DLD1 (cell line): ENCODE results near the gene EML5.

Experiments
- in situ Hi-C: cut with HindIII; loops from 2 replicates; pipeline ENCODE4 v1.10.0; 2017; ENCODE audit warnings: low sequenced_read_pairs

EML5 gene

DNA sequence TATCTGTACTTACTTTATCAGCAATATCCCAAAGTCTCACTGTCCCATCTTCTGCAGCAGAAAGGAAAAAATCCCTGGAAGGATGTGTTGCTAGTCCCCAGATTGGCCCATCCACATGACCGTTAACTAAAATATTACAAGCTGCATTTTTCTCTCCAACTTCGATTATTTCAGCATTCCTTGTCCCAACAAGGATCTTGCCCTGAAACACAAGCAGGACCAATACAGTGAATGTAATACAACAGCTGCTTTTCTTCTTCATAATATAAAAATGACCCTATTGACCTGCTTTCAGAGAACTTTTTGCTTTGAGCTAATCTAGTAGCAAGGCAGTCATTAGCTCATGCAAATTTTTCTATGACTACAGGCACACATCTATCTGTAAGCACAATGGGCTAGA lies 171.7 kb downstream of the EML5 start:
- in situ Hi-C loops: no loop called here

DNA sequence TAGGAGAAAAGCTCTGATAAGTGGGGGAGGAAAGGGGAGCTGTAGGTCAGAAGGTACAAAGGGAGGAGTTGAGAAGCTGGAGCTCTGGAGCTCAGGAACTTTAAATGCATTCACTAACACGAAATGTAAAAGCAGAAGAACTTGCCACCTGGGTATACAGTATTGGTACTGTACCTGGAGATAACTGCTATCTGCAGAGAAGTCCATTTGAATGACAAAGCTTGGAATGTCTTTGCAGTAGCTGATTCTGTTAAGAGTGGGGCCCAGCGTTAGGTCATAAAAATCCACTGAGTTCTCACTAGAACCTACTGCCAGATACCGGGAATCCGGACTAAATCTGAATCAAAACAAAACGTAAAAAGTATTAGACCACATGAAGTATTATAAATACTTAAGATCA lies 174.3 kb downstream of the EML5 start:
- in situ Hi-C loops: no loop called here

DNA sequence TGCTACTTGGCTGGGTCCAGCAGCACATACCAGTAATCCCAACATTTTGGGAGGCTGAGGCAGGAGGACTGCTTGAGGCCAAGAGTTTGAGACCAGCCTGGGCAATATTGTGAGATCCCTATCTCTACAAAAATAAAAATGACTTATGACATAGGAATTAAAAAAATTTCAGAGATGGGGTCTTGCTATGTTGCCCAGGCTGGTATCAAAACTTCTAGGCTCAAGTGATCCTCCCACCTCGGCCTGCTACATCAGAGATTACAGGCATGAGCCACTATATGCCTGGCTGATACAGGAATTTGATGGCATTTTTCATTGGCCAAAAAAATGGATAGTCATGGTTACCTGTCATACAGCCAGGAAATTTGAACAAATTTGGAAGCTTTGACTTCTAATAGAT lies 175.3 kb downstream of the EML5 start:
- in situ Hi-C loops: no loop called here

DNA sequence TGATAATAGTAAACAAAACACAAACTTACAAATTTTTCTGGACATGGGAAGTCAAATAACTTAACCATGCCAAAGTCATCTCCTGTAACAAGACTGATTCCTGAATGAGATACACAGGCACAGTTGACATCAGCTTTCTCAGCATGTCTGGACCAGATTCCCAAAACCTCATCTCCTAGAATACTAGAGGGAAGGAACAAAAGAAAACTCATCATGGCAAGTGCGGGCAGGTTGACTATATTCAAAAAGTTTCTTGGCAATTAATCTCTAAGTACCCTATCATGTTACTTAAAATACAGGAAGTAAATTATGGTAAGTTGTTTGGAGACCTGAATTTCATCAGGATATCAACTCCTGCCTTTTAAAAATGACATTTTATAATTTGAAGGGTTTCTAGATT lies 176.1 kb downstream of the EML5 start:
- in situ Hi-C loops: no loop called here

DNA sequence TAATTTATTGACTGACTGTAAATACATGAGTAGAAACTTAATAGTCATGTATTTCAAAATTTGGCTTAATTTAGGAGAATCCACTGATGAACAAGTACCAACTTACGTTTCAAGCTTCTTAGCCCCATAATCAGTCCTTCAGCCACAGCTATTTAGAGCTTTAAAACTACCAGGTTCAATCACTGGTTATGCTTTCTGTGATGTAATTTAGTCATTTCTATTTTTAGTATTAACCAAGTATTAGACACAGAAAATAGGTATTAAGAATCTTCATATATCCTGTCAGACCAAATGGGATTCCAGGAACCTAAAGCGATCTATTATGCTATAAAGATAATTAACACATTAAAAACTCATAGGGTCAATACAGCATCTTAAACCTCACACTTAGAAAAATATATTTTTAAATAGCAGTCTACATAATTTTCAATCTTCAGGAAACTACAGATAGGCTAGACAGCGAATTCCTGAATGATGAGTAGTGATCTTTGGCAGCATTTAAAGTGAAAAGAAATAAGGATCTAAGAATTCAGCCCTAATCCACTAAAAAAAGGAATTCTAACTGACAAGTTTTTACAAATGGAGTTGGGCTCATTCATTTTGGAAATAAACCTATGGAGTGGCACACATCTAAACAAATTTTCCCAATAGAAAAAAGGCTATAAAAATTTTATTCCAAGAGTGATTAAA lies 178.4 kb downstream of the EML5 start:
- in situ Hi-C loops: no loop called here

DNA sequence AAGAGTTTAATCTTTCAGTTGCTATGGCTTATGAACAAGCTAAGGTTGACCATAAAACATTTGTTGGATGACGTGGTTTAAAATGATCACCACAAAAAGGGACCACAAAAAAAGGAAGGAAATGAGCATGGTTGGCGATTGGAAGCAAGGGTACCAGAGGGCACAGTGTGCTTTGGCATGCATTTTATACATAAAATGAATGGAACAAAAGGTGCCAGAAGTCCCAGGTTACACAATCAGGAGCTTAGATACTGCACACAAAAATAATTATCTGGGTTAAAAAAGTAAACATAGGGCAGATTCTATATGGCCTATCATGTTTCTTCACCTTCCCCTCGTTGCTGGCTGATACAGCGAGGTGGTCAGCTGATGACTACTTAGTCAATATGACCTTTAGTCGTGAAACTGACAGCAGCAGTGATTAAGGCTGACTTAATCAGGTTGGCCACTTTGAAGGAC lies 179.2 kb downstream of the EML5 start:
- in situ Hi-C loops: no loop called here

DNA sequence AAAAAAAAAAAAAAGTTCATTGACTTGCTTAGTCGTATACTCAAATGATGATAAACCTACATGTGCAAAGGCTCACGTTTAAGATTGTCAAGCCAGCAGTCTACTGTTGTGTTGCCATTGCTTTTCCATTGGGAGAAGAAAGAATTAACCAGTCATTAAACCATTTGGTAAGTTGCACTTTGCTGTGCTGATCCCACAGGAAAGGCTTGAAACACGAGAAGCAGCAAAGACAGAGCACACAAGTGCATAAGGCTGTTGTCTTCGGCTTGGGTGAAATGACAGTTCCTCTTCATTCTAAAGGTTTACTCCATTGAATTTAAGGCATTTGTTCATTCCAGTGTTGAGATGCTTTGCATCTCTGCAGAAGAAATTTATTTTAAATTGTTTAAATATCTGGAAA lies 179.8 kb downstream of the EML5 start:
- in situ Hi-C loops: no loop called here

DNA sequence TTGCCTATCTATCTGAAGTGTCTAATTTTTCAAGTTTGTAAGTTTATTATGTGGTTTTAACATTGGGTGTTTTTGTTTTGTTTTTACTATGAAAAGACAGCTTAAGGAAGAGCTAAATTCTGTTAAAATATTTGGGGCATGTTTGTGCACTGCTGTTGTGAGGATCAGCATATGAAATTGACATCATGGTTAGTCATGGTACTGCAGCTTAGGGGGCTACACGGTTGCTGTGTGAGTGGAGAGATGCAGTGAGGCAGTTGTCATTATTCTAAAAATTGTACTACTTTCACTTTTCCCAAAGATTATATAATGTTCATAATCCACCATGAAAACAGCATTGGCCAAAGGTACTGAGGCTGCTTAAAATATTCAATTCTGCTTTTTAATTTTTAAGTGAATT lies 180.9 kb downstream of the EML5 start:
- in situ Hi-C loops: no loop called here

DNA sequence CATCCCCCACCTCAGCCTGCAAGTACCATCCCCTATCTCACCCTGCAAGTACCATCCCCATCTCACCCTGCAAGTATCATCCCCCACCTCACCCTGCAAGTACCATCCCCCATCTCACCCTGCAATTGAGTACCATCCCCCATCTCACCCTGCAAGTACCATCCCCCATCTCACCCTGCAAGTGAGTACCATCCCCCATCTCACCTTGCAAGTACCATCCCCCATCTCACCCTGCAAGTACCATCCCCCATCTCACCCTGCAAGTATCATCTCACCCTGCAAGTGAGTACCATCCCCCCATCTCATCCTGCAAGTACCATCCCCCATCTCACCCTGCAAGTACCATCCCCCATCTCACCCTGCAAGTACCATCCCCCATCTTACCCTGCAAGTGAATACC lies 184.9 kb downstream of the EML5 start:
- in situ Hi-C loops: no loop called here

DNA sequence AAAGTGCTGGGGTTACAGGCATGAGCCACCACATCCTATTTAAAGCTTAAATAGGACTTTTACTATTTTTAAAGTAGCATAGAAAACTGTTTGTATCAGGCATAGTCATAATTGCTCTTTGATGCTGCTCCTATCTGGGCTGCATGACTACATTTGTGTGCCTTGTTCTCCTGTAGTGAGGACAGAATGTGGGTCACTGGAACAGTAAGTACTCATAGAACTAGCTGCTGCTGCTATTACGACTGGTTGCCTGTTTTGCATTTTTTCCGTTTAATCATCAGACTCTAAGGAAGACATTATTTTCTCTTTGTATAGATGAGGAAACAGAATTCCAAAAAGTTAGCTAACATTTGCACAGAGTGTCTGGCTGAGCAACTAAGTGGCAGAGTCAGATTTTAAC lies 187.2 kb downstream of the EML5 start:
- in situ Hi-C loops: no loop called here

DNA sequence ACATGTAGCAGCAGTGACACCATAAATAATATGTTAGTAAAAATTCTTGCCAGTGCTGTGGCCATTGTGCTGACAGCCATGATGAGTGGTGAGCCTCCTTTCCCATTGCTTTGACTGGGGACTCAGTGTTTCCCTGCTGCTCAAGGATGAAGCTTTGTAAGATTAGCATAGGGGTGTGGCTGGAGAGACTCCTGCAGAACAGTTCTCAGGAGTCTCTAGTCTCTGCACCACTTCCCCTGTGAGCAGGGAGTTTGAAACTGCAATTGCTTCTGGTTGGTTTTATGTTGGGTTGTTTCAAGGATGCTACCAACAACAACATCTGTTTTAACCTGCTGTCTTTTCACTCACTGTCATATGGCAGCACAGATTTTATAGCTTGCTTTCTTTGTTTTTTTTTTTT lies 188.5 kb downstream of the EML5 start:
- in situ Hi-C loops: no loop called here

DNA sequence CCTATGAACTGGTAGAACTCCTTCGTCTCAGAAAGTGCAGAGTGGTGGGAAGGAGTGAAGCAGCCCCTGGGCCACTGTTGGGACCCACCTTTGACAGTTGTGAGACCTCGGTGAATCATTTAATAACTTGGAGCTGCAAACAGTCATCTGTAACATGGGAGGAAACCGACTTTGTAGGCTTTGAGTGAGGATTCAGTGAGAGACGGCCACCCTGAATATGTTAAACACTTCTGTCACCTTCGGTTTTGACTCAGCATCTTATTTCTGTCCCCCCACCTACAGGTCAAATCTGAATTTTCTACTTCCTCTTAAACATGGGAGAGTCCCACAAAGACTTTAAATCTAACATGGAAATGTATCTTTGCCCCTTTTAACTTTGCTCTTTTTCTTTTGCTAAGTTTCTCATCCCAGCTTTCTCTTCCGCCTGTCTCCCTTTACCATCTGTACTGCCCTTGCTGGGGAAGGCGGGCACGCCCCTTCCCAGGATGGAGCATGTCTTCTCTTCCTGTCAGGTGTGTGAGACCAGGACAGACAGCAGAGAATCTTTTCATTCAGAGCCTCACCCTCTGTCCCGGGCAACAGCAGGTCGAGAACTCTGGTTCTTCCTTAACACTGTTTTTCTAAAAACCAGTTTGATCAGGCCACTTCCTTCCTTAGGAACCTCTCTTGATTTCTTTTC lies 192.9 kb downstream of the EML5 start:
- in situ Hi-C loops: no loop called here

DNA sequence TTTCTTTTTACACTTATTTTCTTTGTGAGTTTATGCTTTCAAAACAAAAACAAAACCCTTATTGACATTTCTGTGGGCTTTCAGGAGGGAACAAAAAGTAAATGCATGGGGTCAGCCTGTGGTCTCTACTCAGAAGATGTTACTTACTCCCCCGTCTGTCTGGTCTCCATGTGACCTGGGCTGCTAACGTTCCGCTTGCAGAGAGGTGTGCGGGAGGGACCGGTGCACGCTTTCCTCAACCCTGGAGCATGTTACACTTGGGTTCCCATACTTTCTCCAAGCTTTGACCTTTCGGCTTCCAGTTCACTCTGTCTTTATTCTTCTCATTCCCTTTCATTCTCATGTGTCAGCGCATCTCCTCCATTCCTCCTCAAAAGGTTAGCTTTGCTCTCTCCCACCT lies 193.4 kb downstream of the EML5 start:
- in situ Hi-C loops: no loop called here

DNA sequence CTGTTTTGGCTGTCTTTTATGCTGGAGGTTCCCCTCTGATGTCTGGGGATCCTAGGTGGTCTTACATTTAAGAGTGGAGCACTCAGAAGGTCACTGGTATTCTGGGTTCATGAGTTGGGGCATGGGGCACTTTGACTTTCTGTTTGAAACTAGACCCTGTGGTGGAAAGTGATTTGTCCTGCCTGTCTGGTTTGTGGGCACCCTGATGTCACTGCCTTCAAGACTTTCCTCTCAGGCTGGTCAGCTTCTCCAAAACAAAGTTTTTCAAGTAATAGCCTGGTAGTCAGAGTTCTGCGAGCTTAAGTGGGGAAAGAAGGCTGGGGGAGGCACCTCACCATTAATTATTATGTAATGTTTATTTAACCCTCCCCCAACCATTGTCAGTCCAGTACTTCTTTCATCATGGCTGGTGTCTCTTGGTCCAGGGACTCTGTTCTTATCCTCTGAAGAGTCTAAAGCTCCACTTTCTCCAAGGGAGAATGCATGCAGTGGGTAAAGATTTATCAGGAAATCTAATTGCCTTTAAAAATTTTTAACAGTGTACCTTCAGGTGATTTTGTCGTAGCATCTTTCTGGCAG lies 194.6 kb downstream of the EML5 start:
- in situ Hi-C loops: no loop called here

DNA sequence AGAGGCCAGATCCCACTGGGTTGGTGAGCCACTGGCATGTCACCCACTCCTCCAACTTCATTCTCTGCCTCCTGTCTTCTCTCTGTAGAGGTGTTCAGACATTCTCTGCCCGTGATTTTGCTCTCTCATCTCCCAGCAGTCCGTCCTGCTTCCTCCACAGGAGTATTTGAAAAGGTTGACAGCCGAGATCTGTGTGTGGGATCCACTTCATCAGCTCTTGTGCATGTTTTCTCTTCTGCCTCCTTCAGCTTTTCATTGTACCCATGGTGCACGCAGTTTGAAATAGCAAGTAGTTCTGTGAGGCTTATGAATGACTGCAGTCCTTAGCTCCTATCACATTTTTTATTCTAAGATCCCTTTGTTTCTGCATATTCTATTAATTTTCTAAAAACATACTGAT lies 195.2 kb downstream of the EML5 start:
- in situ Hi-C loops: no loop called here

DNA sequence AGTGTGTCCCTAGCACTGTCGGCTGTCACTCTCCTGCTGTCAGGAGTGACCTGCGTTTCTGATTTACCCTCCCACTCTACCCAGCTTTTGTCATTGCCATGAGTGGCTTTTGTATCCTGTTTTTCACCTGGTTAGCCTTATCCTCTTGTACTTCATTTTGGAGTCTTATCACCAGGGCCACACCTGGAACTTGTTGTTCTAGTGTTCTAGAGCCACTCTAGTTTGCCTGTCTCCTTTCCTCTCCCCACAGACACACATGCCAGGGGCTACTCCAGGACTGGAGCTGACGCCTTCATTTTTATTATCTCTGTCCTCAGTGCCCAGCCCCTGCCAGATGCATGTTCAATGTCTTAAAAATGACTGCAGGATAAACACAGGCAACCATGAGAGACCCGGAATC lies 195.7 kb downstream of the EML5 start:
- in situ Hi-C loops: no loop called here

DNA sequence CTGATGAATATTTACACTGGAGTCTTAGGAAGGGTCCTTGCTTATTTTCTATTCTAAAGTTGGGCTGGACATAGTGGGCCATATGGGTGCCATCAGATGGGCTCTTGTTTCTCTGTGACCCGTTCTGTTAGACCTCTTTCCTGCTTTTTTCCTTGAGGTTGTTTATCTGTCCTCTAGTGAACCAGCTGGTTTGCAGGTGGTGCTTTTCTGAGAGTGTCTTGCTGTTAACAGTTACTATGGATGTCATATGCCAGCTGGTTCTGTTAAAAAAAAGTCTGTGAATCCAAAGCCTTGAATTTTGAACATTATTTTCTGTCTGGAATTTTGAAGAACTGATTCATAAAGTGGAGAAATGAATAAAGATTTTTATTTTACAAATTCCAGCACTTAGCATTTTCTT lies 200.7 kb downstream of the EML5 start:
- in situ Hi-C loops: no loop called here

DNA sequence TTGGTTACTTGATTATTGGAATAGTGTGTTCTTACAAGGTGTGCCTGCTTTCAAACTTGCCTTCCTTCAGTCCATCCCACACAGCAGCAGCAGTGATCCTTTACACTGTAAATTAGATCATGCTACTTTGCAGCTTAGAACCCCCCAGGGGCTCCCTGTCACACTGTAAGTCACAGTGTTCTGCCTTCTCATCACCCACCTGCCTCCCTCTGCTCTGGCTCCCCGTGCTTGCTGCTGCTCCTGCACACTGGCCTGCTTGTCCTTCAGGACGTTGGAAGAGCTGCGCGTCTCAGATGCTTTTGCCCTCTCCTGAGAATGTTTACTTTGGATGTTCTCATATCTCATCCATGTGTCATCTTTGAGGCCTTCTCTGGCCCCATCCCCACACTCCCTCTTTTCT lies 202.6 kb downstream of the EML5 start:
- in situ Hi-C loops: no loop called here

DNA sequence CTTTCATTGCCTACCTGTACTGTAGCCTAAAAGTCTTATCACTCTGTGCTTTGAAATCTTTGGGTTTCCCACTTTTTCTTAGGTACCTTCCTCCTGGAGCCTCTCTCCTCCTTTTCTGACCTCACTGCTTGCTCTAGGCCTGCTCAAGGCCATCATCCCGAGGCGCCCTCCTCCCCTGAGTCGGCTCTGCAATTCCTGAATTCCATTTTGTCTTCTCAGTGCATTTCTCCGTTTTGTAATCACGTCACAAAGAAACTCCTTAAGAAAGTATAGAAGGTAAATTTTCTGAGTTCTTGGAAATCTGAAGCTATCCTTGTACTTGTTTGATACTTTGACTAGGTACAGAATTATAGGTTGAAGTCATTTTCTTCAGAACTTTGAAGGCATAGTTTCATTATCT lies 204.7 kb downstream of the EML5 start:
- in situ Hi-C loops: no loop called here

DNA sequence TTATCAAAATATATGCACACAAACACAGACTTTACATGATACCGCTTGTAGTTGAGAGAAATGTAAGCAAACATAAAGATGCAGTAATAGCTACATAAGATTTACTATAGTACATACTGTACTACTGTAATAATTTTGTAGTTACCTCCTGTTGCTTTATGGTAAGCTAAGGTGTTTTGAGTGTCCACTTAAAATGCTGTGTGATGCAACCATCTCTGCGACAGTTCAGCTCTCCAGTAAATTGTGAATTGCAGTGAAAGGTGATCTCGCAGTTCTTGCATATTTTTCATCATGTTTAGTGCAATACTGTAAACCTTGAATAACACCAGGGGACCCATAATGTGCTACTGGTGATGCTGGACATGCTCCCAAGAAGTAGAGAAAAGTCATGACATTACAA lies 208.3 kb downstream of the EML5 start:
- in situ Hi-C loops: no loop called here

DNA sequence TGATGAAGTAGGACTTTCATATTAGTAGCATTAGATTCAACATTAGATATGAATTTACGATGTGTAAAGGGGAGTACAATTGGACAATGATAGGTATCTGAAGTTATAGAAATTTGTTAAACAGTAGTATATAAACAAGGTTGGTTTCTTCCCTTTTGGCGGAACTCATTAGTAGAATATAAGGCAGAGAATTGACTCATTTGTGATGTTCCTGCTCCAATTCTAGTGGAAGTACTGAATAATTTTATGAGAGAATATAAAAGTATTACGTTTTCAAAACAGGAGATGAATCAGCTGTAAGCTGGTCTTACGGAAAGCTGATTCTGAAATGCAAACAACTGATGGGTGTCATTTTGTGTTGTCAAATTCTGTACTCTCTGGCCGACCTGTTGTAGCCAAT lies 216.5 kb downstream of the EML5 start:
- in situ Hi-C loops: no loop called here

DNA sequence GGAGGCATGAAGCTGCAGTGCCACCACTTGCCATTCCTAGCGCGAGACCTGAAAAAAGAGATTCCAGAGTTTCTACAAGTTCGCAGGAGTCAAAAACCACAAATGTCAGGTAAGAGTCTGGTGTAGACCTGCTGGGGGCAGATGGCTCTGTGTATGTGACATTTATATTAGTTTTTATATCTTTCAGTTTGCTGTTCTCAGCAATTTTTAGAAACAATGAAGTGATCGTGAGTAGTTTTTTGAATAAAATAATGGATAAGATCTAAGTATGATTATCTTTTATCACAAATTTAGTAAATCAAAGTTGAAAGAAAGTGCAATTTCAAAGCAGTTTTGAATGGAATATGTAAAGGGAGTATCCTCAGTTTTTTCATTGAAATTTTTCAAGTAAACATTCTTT lies 220.6 kb downstream of the EML5 start:
- in situ Hi-C loops: no loop called here

DNA sequence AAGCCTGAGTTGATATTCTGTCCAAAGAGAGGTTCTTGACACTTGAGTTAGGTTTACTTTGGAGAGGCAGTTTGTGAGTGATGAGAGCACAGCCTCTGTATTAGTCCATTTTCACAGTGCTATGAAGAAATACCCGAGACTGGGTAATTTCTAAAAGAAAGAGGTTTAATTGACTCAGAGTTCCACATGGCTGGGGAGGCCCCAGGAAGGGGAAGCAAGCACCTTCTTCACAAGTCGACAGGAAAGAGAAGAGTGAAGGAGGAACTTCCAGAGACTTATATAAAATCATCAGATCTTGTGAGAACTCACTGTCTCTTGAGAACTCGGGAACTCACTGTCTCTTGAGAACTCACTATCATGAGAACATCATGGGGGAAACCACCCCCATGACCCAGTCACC lies 224.6 kb downstream of the EML5 start:
- in situ Hi-C loops: no loop called here
